ENCODE measurements around the gene ABCA4.

ABCA4 gene

DNA sequence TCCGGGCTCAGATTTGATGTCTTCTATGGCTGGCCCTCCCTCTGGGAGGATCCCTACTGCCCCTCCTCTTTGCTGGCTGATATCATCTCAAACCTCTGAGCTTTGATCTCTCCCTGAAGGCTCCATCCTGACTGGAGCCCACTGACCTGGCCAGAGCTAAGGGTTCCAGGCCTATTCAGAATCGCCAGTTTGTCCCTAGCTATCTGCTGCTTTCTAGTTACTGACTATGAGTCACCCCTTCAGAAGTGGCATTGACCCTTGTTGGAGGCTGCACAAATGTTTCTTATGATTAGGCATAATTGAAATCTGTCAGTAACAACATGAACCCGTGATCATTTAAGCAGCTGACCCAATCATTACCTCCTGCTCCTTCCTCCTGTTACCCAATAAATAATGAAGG lies 87.1 kb downstream of the ABCA4 start:
- TF ChIP-seq, protein P1, sequence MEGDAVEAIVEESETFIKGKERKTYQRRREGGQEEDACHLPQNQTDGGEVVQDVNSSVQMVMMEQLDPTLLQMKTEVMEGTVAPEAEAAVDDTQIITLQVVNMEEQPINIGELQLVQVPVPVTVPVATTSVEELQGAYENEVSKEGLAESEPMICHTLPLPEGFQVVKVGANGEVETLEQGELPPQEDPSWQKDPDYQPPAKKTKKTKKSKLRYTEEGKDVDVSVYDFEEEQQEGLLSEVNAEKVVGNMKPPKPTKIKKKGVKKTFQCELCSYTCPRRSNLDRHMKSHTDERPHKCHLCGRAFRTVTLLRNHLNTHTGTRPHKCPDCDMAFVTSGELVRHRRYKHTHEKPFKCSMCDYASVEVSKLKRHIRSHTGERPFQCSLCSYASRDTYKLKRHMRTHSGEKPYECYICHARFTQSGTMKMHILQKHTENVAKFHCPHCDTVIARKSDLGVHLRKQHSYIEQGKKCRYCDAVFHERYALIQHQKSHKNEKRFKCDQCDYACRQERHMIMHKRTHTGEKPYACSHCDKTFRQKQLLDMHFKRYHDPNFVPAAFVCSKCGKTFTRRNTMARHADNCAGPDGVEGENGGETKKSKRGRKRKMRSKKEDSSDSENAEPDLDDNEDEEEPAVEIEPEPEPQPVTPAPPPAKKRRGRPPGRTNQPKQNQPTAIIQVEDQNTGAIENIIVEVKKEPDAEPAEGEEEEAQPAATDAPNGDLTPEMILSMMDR (IDR thresholded peaks at IDR 0.05), result no peak
- H3K4me3 ChIP-seq, result no peak overlapping the region
- H3K27ac ChIP-seq, result no peak overlapping the region
- DNase-seq (ENCODE audit: low spot score), result no peak

DNA sequence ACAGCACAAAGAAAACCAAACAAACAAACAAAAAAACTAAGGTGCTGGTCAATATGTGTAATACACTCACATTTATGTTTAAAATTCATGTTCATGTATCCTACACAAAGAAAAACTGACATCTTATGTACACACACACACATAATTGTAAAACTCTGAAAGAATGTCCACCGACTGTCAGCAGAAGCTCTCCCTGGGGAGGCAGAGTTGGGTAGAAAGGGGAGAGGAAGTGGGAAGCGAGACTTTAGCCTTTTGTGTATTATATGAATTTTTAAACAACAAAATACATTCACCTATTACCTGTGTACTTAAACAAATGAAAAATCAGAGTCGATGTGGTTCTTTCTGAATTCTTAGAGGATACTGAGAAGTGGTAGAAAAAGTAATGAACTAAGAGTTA lies 88.3 kb downstream of the ABCA4 start:
- no peak overlapping the region for H3K4me3 ChIP-seq
- DNase-seq (ENCODE audit: low spot score), result no peak
- TF ChIP-seq, protein P1 (IDR thresholded peaks at IDR 0.05), result no peak

DNA sequence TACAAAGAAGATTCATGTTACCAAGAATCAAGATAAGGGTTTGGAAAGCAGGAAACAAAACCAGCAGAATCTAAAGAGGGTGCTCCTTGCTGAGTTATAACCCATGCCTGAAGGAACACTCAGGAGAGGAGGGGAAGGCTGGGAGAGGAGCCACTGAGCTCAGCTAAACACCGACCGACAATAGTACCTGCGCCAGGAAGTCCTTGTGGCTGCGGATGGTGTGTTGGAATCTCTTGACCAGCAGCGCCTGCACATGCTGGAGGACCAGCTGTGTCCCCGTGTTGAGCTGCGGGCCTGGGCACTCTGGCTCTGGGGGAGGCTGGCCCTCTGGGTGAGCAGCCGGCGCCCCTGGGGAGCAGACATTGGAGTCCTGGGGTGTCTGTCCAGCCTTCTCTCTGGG lies 89.4 kb downstream of the ABCA4 start:
- TF ChIP-seq, protein P1 (IDR thresholded peaks at IDR 0.05), result no peak
- Histone ChIP-seq H3K4me3 (no peak overlapping the region), H3K27ac (no peak overlapping the region)
- no peak for DNase-seq (ENCODE audit: low spot score)

More for the DNA sequence above, 88.3 kb downstream of the ABCA4 start:
- no peak overlapping the region for H3K27ac ChIP-seq

DNA sequence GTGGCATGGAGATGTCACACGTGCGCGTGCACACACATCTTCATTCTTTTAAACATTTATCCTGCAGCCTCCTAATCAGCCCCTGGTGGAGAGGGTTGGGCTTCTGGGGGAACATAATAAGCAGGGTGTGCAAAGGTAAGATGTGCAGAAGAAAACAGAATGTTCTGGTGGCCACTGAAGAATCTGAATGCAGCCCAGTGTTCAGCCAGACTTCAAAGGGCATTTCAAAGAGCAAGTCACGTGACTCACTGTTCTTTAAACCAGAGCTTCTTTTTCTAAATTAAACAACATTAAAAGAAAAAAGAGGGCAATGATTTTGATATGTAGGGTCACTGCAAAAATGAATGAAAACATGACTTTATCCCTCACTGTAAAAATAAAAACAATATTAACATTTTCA lies 89.8 kb downstream of the ABCA4 start:
- DNase-seq (ENCODE audit: low spot score), result no peak
- Histone ChIP-seq H3K4me3 (no peak overlapping the region), H3K27ac (no peak overlapping the region)
- TF ChIP-seq, protein P1 (IDR thresholded peaks at IDR 0.05), result no peak

DNA sequence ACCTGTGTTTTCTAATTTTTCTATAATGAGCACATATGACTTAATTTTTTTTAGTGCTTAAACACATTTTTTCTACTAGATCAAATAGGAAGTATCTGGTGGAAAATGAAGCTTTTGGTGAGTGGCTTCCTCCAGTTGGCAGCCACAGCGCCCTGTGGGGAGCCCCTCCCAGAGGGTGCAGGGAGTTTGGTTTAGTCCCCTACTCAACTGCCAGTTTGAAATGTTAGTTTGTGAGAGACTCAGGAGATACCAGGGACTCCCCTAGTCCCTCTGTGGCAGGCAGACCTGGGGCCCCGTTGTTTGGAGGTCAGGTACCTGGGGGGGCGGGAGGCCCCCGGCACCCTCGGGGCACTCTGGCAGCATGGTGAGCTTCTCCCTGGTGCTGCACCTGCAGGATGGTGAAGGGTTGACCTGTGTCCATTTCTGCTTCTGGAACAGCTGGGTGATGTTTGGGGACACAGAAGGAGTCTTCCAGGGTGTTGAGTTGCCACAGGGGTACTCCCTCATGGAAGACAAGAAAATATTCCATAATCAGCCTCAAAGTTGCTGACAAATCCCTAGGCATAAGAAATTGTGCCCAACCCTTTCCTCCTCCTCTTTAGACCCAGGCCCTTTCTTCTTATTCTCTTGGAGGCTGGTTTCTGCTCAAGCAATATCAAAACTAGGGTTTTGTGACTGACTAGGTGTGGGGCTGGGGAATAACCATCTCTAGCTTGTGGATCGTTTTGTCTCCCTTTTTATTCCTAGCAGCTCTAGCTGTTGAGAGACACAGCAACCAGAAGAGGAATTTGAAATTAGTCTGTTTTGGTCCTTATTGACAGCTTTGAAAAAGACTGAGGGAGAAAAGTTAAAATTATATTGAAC lies 91.6 kb downstream of the ABCA4 start:
- Histone ChIP-seq H3K27ac (no peak overlapping the region), H3K4me3 (no peak overlapping the region)
- no peak for DNase-seq (ENCODE audit: low spot score)
- TF ChIP-seq, protein P1 (IDR thresholded peaks at IDR 0.05), result no peak

DNA sequence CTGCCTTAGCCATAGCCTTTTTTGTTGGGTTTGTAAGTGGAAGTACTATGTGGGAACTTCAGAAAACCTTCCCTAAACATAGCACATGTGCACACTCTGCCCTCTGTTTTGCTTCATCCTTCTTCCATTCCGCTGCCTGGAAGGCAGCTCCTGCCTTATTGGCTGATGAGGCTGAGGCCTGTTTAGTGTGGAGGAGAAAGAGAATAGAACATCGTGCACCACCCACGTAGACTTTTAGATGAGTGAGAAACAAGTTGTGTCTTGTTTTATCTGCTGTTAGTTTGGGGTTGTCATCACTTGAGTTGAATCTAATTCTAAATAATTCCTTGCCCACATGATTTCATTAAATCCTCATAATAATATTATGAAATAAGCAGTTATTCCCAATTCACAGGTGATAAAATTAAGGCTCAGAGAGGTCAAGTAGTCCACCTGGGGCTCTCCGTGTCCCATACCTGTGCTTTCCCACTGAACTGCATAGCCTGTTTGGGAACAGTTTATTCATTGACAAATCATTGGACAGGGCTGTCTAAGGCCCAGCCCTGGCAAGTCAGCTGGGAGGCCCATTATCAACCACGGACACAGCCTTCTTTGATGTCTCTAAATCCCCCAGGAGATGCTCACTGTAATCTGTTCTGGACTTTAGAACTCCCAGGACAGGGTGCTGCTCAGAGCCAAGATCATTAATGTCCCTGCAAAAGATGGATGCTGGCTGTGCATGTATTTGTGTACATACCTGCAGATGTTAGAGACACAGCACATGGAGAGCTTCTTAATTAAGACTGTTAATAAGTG lies 93.0 kb downstream of the ABCA4 start:
- no peak overlapping the region for H3K27ac ChIP-seq
- DNase-seq (ENCODE audit: low spot score), result no peak
- no peak overlapping the region for H3K4me3 ChIP-seq
- TF ChIP-seq, protein P1 (IDR thresholded peaks at IDR 0.05), result no peak
